ENCODE results near the gene SCGB1D1.

- TF ChIP-seq CTCF (IDR thresholded peaks at IDR 0.05): no peak
- TF ChIP-seq POLR2A (IDR thresholded peaks at IDR 0.05): no peak
These were observed 7.7 kb upstream of the SCGB1D1 start for GRCh38 chr11:62182147-62182891.

Measured in adrenal gland (tissue), 5 donors.